AG08396 (cell line): ENCODE results near the gene STYX.
A peak's percentile ranks its signal among the peaks of the same experiment; 100 is the strongest.

Source experiments
- DNase-seq: peaks from one replicate; pipeline ENCODE4 v3.0.0; 2012; ENCODE audit warnings: low spot score, mixed read lengths

The STYX gene

GRCh38 chr14:52790011-52790755 is 60.2 kb downstream of the STYX start:
- DNase-seq, result no peak

- DNase-seq, result peak; percentile 10
Measured at GRCh38 chr14:52790756-52791222, 60.8 kb downstream of the STYX start.

DNA sequence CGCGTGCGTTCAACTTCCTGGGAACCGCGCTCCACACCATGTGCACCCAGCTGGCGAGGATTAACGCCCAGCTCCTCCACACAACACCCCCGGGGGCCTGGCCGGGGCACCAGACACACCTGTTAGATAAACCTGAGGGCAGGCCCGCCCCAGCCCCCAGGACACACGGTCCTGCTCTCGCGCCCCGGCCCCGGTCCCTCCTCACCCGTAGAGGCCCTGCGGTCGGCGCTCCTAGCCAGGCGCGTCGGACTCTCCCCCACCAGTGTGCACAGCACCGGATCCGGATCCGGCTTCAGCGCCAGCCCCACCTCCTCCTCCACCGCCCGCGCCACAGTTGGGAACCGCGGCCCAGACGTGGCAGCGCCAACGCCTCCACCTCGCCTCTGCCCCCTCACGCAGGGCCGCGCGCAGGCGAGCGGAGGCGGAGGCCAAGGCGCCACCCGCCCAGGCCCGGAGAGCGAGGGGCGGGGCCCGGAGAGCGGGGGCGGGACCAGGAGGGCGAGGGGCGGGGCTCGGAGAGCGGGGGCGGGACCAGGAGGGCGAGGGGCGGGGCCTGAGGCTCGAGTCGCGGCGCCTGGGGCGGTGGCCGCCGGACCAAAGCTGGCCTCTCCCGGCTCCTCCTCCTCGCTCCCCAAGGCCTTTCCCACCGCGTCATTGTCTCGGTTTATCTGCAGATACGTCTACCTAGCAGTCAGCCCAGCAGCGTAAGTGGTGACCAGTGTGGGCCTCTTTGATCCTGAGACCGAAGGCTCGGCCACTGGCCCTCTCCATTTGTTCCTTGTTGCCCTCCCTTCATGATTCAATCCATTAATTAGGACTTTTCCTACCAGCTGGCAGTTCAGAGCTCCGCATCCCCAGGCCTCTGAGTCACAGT is 61.5 kb downstream of the STYX start, which contains the start of gene GNPNAT1:
TSS of gene GNPNAT1 (minus strand) at position 385 of the 874 bp plus-strand sequence. CDS start 6,957 bp downstream, outside the sequence.
- peak; percentile 96 for DNase-seq

GRCh38 chr14:52792097-52792415 is 62.1 kb downstream of the STYX start:
- no peak for DNase-seq

DNA sequence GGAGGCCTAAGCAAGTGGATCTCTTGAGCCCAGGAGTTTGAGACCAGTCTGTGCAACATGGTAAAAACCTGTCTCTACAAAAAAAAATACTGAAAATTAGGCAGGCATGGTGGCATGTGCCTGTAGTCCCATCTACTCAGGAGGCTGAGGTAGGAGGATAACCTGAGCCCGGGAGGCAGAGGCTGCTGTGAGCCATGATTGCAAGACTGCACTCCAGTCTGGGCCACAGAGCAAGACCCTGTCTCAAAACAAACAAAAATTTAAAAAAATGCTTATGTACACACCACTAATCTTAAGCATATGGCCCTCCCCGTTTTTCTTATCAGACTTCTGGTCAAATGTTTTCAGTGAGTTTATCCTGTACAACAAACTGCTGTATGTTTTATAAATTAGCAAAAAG is 63.1 kb downstream of the STYX start:
- DNase-seq, result no peak

DNA sequence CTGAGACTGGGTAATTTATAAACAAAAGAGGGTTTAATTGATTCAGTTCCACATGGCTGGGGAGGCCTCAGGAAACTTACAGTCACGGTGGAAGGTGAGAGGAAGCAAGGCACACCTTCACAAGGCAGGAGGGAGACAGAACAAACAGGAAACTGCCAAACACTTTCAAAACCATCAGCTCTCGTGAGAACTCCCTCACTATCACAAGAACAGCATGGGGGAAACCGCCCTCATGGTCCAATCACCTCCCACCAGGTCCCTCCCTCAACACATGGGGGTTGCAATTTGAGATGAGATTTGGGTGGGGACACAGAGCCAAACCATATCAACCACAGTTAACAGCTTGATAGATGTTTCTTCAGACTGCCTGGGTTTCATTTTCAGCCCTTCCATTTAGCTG is 67.7 kb downstream of the STYX start:
- DNase-seq, result no peak

GRCh38 chr14:52798826-52799225 is 68.9 kb downstream of the STYX start:
- DNase-seq, result no peak

GRCh38 chr14:52801014-52801712 is 71.2 kb downstream of the STYX start:
- peak; percentile 53 for DNase-seq

GRCh38 chr14:52802597-52802996 is 72.6 kb downstream of the STYX start:
- peak; percentile 55 for DNase-seq

DNA sequence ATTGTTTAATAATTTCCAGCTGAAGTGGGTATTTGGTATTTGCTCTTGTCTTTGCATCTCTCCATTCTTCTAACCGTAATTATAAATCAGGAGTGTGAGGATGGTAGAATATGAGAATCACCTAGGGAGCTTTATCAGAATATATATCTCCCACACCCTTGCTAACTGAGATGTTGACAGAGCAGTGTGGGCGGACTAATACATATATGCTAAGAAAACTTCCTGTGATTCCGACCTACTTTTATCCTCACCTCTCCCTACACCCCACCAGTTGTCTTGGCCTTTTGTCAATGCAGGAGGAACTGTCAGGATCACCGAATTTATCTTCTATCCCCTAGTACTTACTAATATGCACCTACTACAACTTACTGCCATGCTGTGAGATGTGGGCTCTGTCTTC is 76.1 kb downstream of the STYX start:
- no peak for DNase-seq

DNA sequence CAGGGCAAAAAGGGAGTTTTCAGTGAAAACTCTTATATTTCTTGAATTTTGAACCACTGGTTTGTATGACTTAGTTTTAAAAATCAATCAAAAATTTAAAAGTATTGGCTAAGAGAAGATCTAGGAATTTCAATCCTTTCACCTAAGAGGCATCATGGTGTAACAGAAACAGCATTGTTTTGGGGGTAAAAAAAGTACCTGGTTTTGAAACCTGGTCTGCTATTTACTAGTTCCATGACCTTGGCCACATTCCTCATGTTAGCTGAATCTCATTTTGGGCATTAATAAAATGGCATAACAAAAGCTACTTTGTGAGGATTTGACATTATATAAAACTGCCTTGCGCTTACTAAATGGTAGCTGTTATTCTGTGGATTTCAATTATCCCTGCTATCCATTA is 78.1 kb downstream of the STYX start:
- no peak for DNase-seq

GRCh38 chr14:52821805-52822250 is 91.9 kb downstream of the STYX start:
- DNase-seq, result no peak

DNA sequence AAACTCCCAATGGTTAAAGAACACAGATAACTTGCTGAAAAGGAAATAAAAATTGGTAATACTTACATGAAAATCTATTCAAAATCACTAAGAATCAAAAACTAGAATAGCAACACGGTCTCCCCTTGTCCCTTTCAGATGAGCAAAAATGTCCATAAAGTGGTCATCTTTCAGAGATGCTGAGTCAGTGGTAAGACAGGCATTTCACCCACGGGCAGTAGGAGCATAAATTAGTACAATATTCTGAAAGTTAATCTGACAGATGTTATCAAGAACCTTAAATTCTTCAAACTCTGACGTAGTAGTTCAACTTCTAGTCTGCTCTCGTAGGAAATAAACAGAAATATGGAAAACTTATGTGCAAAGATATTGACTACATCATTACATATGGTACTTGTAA is 94.5 kb downstream of the STYX start:
- no peak for DNase-seq
